ES-I3 (cell line): ENCODE results near the gene VTI1A.

Source experiments
- H3K36me3 ChIP-seq: 2 replicates; pipeline ENCODE4 v1.6.1; 2013; ENCODE audit warnings: mild to moderate bottlenecking, low read length, control low read depth, moderate library complexity; ENCODE audit not compliant: insufficient read depth
- H3K4me1 ChIP-seq: 2 replicates; pipeline ENCODE4 v1.6.1; 2013; ENCODE audit warnings: mild to moderate bottlenecking, control low read depth, low read length; ENCODE audit not compliant: insufficient read depth
- H3K9ac ChIP-seq: 2 replicates; pipeline ENCODE4 v1.6.1; 2013; ENCODE audit warnings: low read depth, mild to moderate bottlenecking, low read length, moderate library complexity
- H3K9me3 ChIP-seq: 2 replicates; pipeline ENCODE4 v1.6.1; 2013; ENCODE audit warnings: mild to moderate bottlenecking, low read length, moderate library complexity; ENCODE audit not compliant: control insufficient read depth, insufficient read depth

Gene VTI1A

GRCh38 chr10:112821663-112822062 is 374.6 kb downstream of the VTI1A start:
- Histone ChIP-seq H3K9me3 (no peaks in the 10 kb centered on the region; the same call in 1 of the 2 replicates), H3K4me1 (peaks cover 12% of the 10 kb centered on the region), H3K9ac (no peak overlapping the region), H3K36me3 (no peaks in the 10 kb centered on the region)

GRCh38 chr10:112823007-112823406 is 376.0 kb downstream of the VTI1A start:
- H3K9ac ChIP-seq, result no peak overlapping the region
- no peaks in the 10 kb centered on the region for H3K36me3 ChIP-seq
- no peaks in the 10 kb centered on the region; the same call in 1 of the 2 replicates for H3K9me3 ChIP-seq
- peaks cover 4% of the 10 kb centered on the region; the same call in 1 of the 2 replicates for H3K4me1 ChIP-seq

GRCh38 chr10:112823604-112824003 is 376.6 kb downstream of the VTI1A start:
- no peaks in the 10 kb centered on the region for H3K36me3 ChIP-seq

GRCh38 chr10:112826018-112826697 is 379.1 kb downstream of the VTI1A start:
- Histone ChIP-seq H3K4me1 (peaks cover 14% of the 10 kb centered on the region), H3K9ac (no peak overlapping the region), H3K9me3 (no peaks in the 10 kb centered on the region), H3K36me3 (no peaks in the 10 kb centered on the region)

More at GRCh38 chr10:112823604-112824003, 376.6 kb downstream of the VTI1A start:
- H3K9ac ChIP-seq, result no peak overlapping the region
- no peaks in the 10 kb centered on the region; the same call in 1 of the 2 replicates for H3K9me3 ChIP-seq
- H3K4me1 ChIP-seq, result peaks cover 4% of the 10 kb centered on the region; the same call in 1 of the 2 replicates

- Histone ChIP-seq H3K9ac (no peak overlapping the region), H3K9me3 (no peaks in the 10 kb centered on the region), H3K4me1 (peaks cover 23% of the 10 kb centered on the region)
Observed at GRCh38 chr10:112827086-112827485, 380.1 kb downstream of the VTI1A start.

GRCh38 chr10:112827951-112828350 is 380.9 kb downstream of the VTI1A start:
- H3K9ac ChIP-seq, result no peak overlapping the region
- no peaks in the 10 kb centered on the region for H3K36me3 ChIP-seq
- H3K9me3 ChIP-seq, result no peaks in the 10 kb centered on the region
- peaks cover 26% of the 10 kb centered on the region for H3K4me1 ChIP-seq

More at GRCh38 chr10:112827086-112827485, 380.1 kb downstream of the VTI1A start:
- H3K36me3 ChIP-seq, result no peaks in the 10 kb centered on the region

GRCh38 chr10:112831859-112832258 is 384.8 kb downstream of the VTI1A start:
- Histone ChIP-seq H3K4me1 (peaks cover 37% of the 10 kb centered on the region), H3K9ac (no peak overlapping the region), H3K9me3 (no peaks in the 10 kb centered on the region), H3K36me3 (no peaks in the 10 kb centered on the region)

GRCh38 chr10:112832361-112832878 is 385.4 kb downstream of the VTI1A start:
- Histone ChIP-seq H3K36me3 (no peaks in the 10 kb centered on the region), H3K9ac (no peak overlapping the region), H3K9me3 (no peaks in the 10 kb centered on the region), H3K4me1 (peaks cover 37% of the 10 kb centered on the region)

GRCh38 chr10:112832959-112833358 is 385.9 kb downstream of the VTI1A start:
- H3K4me1 ChIP-seq, result peaks cover 37% of the 10 kb centered on the region
- H3K9ac ChIP-seq, result no peak overlapping the region
- no peaks in the 10 kb centered on the region for H3K36me3 ChIP-seq
- H3K9me3 ChIP-seq, result no peaks in the 10 kb centered on the region

- Histone ChIP-seq H3K9ac (no peak overlapping the region), H3K36me3 (no peaks in the 10 kb centered on the region), H3K9me3 (no peaks in the 10 kb centered on the region), H3K4me1 (peaks cover 52% of the 10 kb centered on the region)
Observed at GRCh38 chr10:112834751-112835181, 387.8 kb downstream of the VTI1A start.

GRCh38 chr10:112835217-112835715 is 388.3 kb downstream of the VTI1A start:
- Histone ChIP-seq H3K9me3 (no peaks in the 10 kb centered on the region), H3K4me1 (peaks cover 47% of the 10 kb centered on the region), H3K9ac (no peak overlapping the region), H3K36me3 (no peaks in the 10 kb centered on the region)

GRCh38 chr10:112835944-112836451 is 389.0 kb downstream of the VTI1A start:
- Histone ChIP-seq H3K4me1 (peaks cover 44% of the 10 kb centered on the region), H3K36me3 (no peaks in the 10 kb centered on the region), H3K9ac (no peak overlapping the region), H3K9me3 (no peaks in the 10 kb centered on the region)

- Histone ChIP-seq H3K9ac (no peak overlapping the region), H3K4me1 (peaks cover 21% of the 10 kb centered on the region), H3K36me3 (no peaks in the 10 kb centered on the region), H3K9me3 (no peaks in the 10 kb centered on the region)
Observed at GRCh38 chr10:112838784-112839481, 391.9 kb downstream of the VTI1A start.

GRCh38 chr10:112839928-112840654 is 393.1 kb downstream of the VTI1A start:
- H3K4me1 ChIP-seq, result peaks cover 19% of the 10 kb centered on the region; the same call in 1 of the 2 replicates
- no peak overlapping the region for H3K9ac ChIP-seq
- peaks cover 3% of the 10 kb centered on the region; the same call in 1 of the 2 replicates for H3K9me3 ChIP-seq
- no peaks in the 10 kb centered on the region for H3K36me3 ChIP-seq
